Esophagus muscularis mucosa (tissue), 4 donors: ENCODE measurements around the gene ROPN1. TPM values are rescaled to one million over a fixed set of nuclear protein-coding genes. Genes with fewer than 3 reads are reported as not detected.
"Not testable (repeated sequence)": the region's sequence is repeated elsewhere in the genome, so short reads cannot be mapped to it uniquely, and the experiment has no call there.

ENCODE experiments used
- DNase-seq: peaks from one replicate; pipeline ENCODE4 v3.0.0-alpha.2; 2017; ENCODE audit errors: extremely low spot score
- H3K27ac ChIP-seq, 4 donors: fragments of 200-600 bp; sonication (generic); replicated peaks in 1 of 4; 1 replicate in 3 of 4; 2 replicates in 1 of 4; pipeline ENCODE4 v1.5.1; 2016 to 2019; ENCODE audit warnings: mild to moderate bottlenecking in 1 of 4
- H3K27me3 ChIP-seq, 4 donors: fragments of 200-600 bp; sonication (generic); one replicate each; pipeline versions ENCODE4 v1.5.1 to v1.6.0; 2016 to 2019
- H3K36me3 ChIP-seq, 4 donors: fragments of 200-600 bp; sonication (generic); one replicate each; pipeline ENCODE4 v1.5.1; 2016 to 2019
- H3K4me1 ChIP-seq, 4 donors: fragments of 200-600 bp; sonication (generic); one replicate each; pipeline ENCODE4 v1.5.1; 2016 to 2019
- H3K4me3 ChIP-seq, 4 donors: fragments of 200-600 bp; sonication (generic); 1 replicate in 2 of 4; 2 replicates in 2 of 4; pipeline ENCODE4 v1.5.1; 2016 to 2019; ENCODE audit warnings: mild to moderate bottlenecking in 4 of 4, moderate library complexity in 1 of 4
- H3K9me3 ChIP-seq, 4 donors: fragments of 200-600 bp; sonication (generic); 1 replicate in 3 of 4; 2 replicates in 1 of 4; pipeline ENCODE4 v1.5.1; 2016 to 2019
- EP300 ChIP-seq: sonication (generic); formaldehyde crosslinking; IDR thresholded peaks from one replicate; pipeline ENCODE4 v1.6.1; 2017; ENCODE audit warnings: antibody characterized with exemption
- POLR2A ChIP-seq: fragments of 450-650 bp; IDR thresholded peaks from one replicate; pipeline ENCODE4 v1.6.1; 2017; ENCODE audit warnings: antibody characterized with exemption, moderate library complexity, mild to moderate bottlenecking, low read depth
- POLR2AphosphoS5 ChIP-seq, 2 donors: sonication (generic); formaldehyde crosslinking; IDR thresholded peaks; one replicate each; pipeline ENCODE4 v1.6.1; 2017; ENCODE audit warnings: antibody characterized with exemption in 2 of 2
- WGBS: methylation state at CpG from one replicate; pipeline ENCODE4 v1.1.5; 2018; 5-methylcytosine and 5-hydroxymethylcytosine counted together
- intact Hi-C: fragments of 100-400 bp; cut with DNase I; formaldehyde crosslinking; loops from one replicate; pipeline ENCODE4 v1.15.1; 2023
- total RNA-seq, 4 donors: library from RNA; depleted of rRNA; stranded (reverse); fragments of >200 nt; gene quantifications; one replicate each; pipeline versions ENCODE4 v1.1.0 to v1.2.1, GENCODE V29; 2016
- TF ChIP-seq, protein P1 (sequence below), 3 experiments: fragments of 200-600 bp in 2 of 3; fragments of 450-650 bp in 1 of 3; sonication (generic) in 2 of 3; IDR thresholded peaks; one replicate each; pipeline ENCODE4 v1.5.1; 2017 to 2019; ENCODE audit warnings: antibody characterized with exemption in 3 of 3, mild to moderate bottlenecking in 2 of 3, moderate library complexity in 1 of 3

ROPN1 gene
- total RNA-seq, 4 donors from 2014 or later = not detected

DNA sequence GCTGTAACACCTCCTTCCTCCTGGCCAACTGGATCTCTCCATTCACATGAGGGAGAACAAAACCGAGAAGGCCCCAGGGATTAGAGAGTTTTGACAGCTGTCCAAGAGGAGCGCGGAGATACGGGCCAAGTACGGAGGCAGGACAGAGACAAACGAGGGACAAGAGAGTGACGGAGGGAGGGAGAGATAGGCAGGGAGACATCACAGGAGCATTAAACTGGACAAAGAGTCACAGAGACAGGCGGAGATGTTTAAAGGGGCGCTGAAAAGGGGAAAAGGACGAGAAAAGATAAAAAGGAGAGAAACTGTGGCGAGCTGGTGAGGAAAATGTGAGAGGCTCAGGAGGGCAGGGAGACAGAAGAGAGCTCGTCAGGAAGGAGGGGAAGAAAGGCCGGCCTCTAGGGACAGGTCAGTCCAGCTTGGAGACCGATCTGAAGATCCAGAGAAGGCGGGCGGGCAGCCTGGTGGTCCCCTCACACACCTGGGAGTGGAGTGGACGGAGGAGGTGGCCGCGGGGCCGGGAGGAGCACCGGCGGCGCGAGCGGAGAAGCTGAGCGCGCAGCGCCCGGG, 40.5 kb upstream of the ROPN1 start:
- intact Hi-C loops = loop anchor here (5.0 kb wide), 2 partner anchors 45 to 250 kb away; no protein-coding TSS in a partner anchor

DNA sequence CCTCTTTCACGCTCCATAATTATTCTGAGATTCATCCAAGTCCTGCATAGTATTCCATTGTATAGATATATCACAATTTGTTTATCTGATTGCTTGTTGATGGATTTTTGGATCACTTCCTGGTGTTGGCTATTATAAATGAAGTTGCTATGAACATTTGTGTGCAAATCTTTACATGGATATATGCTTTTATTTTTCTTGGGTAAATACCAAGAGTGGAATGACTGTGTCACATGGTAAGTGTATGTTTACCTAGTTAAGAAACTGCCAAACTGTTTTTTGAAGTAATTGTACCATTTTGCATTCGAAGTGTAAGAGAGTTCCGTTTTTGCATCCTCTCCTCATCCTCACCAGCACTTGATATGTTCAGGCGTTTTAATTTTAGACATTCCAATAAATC, 34.6 kb upstream of the ROPN1 start:
- Histone ChIP-seq H3K9me3 (no peaks in the 10 kb centered on the region), H3K4me1 (no peaks in the 10 kb centered on the region), H3K4me3 (no peak overlapping the region), H3K27me3 (no peaks in the 10 kb centered on the region), H3K36me3 (no peaks in the 10 kb centered on the region), H3K27ac (no peak overlapping the region)
- no peak for DNase-seq
- intact Hi-C loops = no loop called here
- 66% methylated on average over 4 of the region's 4 CpGs for WGBS
- no peak for TF ChIP-seq POLR2AphosphoS5 (IDR thresholded peaks at IDR 0.05)
- no peak for TF ChIP-seq POLR2A
- TF ChIP-seq, protein P1, sequence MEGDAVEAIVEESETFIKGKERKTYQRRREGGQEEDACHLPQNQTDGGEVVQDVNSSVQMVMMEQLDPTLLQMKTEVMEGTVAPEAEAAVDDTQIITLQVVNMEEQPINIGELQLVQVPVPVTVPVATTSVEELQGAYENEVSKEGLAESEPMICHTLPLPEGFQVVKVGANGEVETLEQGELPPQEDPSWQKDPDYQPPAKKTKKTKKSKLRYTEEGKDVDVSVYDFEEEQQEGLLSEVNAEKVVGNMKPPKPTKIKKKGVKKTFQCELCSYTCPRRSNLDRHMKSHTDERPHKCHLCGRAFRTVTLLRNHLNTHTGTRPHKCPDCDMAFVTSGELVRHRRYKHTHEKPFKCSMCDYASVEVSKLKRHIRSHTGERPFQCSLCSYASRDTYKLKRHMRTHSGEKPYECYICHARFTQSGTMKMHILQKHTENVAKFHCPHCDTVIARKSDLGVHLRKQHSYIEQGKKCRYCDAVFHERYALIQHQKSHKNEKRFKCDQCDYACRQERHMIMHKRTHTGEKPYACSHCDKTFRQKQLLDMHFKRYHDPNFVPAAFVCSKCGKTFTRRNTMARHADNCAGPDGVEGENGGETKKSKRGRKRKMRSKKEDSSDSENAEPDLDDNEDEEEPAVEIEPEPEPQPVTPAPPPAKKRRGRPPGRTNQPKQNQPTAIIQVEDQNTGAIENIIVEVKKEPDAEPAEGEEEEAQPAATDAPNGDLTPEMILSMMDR (IDR thresholded peaks at IDR 0.05) = no peak
- no peak for TF ChIP-seq EP300

More for the DNA sequence above, 40.5 kb upstream of the ROPN1 start:
- Histone ChIP-seq H3K4me3 (peak overlapping the region; percentile 68 to 90 (median 85)), H3K9me3 (no peaks in the 10 kb centered on the region), H3K27me3 (peaks cover 0 to 11% (median 0%) of the 10 kb centered on the region in 4 donors), H3K36me3 (no peaks in the 10 kb centered on the region), H3K27ac (peak overlapping the region; percentile 82 to 92 (median 88)), H3K4me1 (peaks cover 9 to 39% (median 27%) of the 10 kb centered on the region in 4 donors)
- TF ChIP-seq, protein P1 (IDR thresholded peaks at IDR 0.05) = no peak
- TF ChIP-seq POLR2A (no peak), EP300 (no peak), POLR2AphosphoS5 (IDR thresholded peaks at IDR 0.05) (peak; percentile 36 to 48)
- peak; percentile 90 for DNase-seq
- 12% methylated on average over 24 of the region's 29 CpGs for WGBS

DNA sequence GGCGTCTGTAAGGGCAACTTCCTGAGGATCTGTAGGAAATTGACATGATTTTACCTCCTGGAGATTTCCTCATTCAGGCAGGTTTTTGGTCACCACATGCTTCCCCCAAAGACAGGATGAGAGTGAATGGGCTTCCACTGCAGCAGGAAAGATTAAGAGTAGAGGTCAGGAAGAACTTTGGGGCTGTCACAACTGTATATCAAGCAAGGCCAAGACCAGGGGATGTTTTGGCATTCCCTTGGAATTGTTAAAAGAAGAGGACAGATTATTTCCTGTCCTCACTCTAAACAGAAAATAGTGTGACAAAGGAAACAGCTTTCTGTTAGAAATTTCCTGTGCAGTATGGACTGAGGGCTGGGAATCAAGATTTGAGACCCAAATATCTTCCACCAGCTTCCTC, 31.6 kb upstream of the ROPN1 start:
- H3K36me3 ChIP-seq, H3K4me1 ChIP-seq, intact Hi-C loops, DNase-seq, H3K27ac ChIP-seq, H3K4me3 ChIP-seq, H3K9me3 ChIP-seq, H3K27me3 ChIP-seq: not testable (repeated sequence)
- 100% methylated on average over 1 of the region's 1 CpG for WGBS

DNA sequence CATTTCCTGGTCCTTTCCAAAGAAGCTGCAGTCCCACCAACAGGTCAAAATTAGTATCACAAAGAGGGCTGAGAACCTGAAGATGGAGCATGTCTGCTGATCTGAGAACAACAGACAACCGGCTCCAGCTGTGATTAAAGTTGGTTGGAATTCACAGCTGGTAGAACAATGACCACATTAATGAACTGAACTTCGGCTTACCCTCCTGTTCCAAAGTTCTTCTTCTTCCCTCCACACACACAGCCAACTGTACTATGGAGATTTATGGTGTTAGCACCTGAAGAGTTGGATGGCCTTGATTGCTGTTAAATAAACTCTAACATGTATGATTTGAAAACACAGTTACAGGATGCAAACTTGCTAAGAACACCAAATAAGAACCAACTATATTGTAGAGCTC, 27.4 kb upstream of the ROPN1 start:
- Histone ChIP-seq H3K27ac (no peak overlapping the region), H3K4me1 (peaks cover 0 to 5% (median 0%) of the 10 kb centered on the region in 4 donors), H3K9me3 (no peaks in the 10 kb centered on the region), H3K36me3 (no peaks in the 10 kb centered on the region), H3K4me3 (no peak overlapping the region), H3K27me3 (no peaks in the 10 kb centered on the region)
- no peak for DNase-seq
- WGBS = 89% methylated on average over 2 of the region's 2 CpGs
- intact Hi-C loops = loop anchor here (5.0 kb wide), 3 partner anchors 263 to 533 kb away; no protein-coding TSS in a partner anchor
- TF ChIP-seq POLR2A (no peak), EP300 (no peak), POLR2AphosphoS5 (IDR thresholded peaks at IDR 0.05) (no peak)
- TF ChIP-seq, protein P1 (IDR thresholded peaks at IDR 0.05) = no peak

DNA sequence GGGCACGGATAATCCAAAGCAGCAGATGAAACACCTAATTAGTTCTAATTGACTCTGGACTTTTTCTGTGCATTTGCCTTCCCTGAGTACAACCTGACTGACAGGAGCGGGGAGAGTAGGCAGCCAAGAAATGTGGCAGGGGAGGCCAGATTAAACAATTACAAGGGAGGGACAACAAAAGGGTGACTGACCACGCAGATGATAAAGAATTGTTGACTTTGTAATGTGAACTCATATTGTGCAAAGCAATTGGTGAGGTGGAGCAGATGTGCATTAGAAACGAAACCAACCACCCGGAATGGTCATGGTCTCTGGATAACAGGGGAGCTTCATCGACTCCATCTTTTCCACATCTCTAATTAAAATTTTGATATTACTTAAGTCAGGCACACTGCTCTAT, 25.6 kb upstream of the ROPN1 start:
- H3K4me3 ChIP-seq, H3K9me3 ChIP-seq, H3K36me3 ChIP-seq, H3K27ac ChIP-seq, DNase-seq, H3K4me1 ChIP-seq, H3K27me3 ChIP-seq: not testable (repeated sequence)
- WGBS = 92% methylated on average over 6 of the region's 6 CpGs
- intact Hi-C loops = loop anchor here (5.0 kb wide), 3 partner anchors 265 to 535 kb away; no protein-coding TSS in a partner anchor

DNA sequence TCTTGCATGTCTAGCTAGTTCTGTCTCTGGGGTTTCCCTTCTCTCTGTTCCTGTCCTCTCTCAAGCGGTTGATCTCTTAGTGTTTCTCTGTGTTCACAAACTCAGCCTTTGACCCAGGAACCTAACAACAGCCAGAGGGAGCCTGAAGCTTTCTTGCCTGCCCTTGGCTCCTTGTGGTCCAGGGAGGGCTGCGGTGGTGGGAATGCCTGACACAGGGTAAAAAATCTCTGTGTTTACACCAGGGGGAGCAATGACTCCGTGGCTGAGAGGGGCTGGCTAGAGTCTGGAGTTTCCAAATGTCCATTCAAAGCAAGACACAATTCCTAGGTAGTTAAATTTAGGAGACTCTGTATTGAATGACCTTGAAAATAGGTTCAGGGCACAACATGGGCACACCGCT, 24.6 kb upstream of the ROPN1 start:
- not testable (repeated sequence) for H3K27ac ChIP-seq, H3K36me3 ChIP-seq, H3K9me3 ChIP-seq, H3K4me3 ChIP-seq, H3K4me1 ChIP-seq, DNase-seq, H3K27me3 ChIP-seq
- intact Hi-C loops = loop anchor here (5.0 kb wide), 3 partner anchors 266 to 536 kb away; no protein-coding TSS in a partner anchor
- WGBS = 17% methylated on average over 4 of the region's 4 CpGs
- TF ChIP-seq, protein P1 (IDR thresholded peaks at IDR 0.05) = peak; percentile 55 to 68 (median 61)
